ENCODE measurements around the gene PTPN6. TPM values are rescaled to one million over a fixed set of nuclear protein-coding genes. Genes with fewer than 3 reads are reported as not detected.

Gene PTPN6
- total and polyA plus RNA-seq, 2 of the 8 experiments (the other 6 are each of a cell fraction or from before 2014, with no cell fraction given): 16.3 to 28.4 TPM

- TF ChIP-seq, protein P1, sequence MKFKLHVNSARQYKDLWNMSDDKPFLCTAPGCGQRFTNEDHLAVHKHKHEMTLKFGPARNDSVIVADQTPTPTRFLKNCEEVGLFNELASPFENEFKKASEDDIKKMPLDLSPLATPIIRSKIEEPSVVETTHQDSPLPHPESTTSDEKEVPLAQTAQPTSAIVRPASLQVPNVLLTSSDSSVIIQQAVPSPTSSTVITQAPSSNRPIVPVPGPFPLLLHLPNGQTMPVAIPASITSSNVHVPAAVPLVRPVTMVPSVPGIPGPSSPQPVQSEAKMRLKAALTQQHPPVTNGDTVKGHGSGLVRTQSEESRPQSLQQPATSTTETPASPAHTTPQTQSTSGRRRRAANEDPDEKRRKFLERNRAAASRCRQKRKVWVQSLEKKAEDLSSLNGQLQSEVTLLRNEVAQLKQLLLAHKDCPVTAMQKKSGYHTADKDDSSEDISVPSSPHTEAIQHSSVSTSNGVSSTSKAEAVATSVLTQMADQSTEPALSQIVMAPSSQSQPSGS (IDR thresholded peaks at IDR 0.05; ENCODE audit: low read length): 0 out of 2 replicates have a peak, but pooled peaks have one; percentile 65
- TF ChIP-seq RXRA (IDR thresholded peaks at IDR 0.05; ENCODE audit: insufficient read depth, low read depth, low read length) (no peak), SRF (IDR thresholded peaks at IDR 0.05; ENCODE audit: low read depth, low read length) (no peak), CHD2 (IDR thresholded peaks at IDR 0.05; ENCODE audit: low read length) (no peak), KDM1A (IDR thresholded peaks at IDR 0.05; ENCODE audit: borderline replicate concordance, low read length) (no peak), SP2 (IDR thresholded peaks at IDR 0.05; ENCODE audit: low read length) (no peak), POLR2AphosphoS5 (IDR thresholded peaks at IDR 0.05; ENCODE audit: low read depth, low read length) (peak; percentile 55), POLR2A (IDR thresholded peaks at IDR 0.05; ENCODE audit: control extremely low read depth in 1 of 2, low read depth in 2 of 2, low read length in 2 of 2) (peak in 1 of 2 experiments; percentile 46; a peak in 2 of 3 replicates), HDAC2 (IDR thresholded peaks at IDR 0.05; ENCODE audit: borderline replicate concordance in 1 of 2, low read depth in 2 of 2, low read length in 2 of 2) (0 out of 4 replicates have a peak, but pooled peaks of 1 of the 2 experiments have one; percentile 57), KDM5A (IDR thresholded peaks at IDR 0.05; ENCODE audit: low read length) (no peak), TCF12 (IDR thresholded peaks at IDR 0.05; ENCODE audit: low read depth, low read length) (no peak), SIRT6 (IDR thresholded peaks at IDR 0.05; ENCODE audit: low read length) (no peak), SUZ12 (IDR thresholded peaks at IDR 0.05; ENCODE audit: low read length) (no peak), BCL11A (IDR thresholded peaks at IDR 0.05; ENCODE audit: low read depth in 2 of 2, low read length in 2 of 2) (no peak), JUND (IDR thresholded peaks at IDR 0.05; ENCODE audit: low read length) (no peak), GABPA (IDR thresholded peaks at IDR 0.05; ENCODE audit: borderline replicate concordance, insufficient read depth, low read length) (no peak), TEAD4 (IDR thresholded peaks at IDR 0.05; ENCODE audit: low read depth, low read length) (no peak), GTF2F1 (IDR thresholded peaks at IDR 0.05; ENCODE audit: borderline replicate concordance, low read depth, low read length) (no peak; the same call in 1 of the 2 replicates), CHD1 (IDR thresholded peaks at IDR 0.05; ENCODE audit: low read depth, low read length) (no peak), BRCA1 (IDR thresholded peaks at IDR 0.05; ENCODE audit: low read depth, low read length) (no peak), BACH1 (IDR thresholded peaks at IDR 0.05; ENCODE audit: low read length) (no peak)
- TF ChIP-seq, protein P2, sequence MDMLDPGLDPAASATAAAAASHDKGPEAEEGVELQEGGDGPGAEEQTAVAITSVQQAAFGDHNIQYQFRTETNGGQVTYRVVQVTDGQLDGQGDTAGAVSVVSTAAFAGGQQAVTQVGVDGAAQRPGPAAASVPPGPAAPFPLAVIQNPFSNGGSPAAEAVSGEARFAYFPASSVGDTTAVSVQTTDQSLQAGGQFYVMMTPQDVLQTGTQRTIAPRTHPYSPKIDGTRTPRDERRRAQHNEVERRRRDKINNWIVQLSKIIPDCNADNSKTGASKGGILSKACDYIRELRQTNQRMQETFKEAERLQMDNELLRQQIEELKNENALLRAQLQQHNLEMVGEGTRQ (IDR thresholded peaks at IDR 0.05; ENCODE audit: low read length): no peak
Observed at GRCh38 chr12:6946033-6946919, 4.9 kb upstream of the PTPN6 start (continued).
